ENCODE results near the gene ATF7IP2. TPM values are rescaled to one million over a fixed set of nuclear protein-coding genes. Genes with fewer than 3 reads are reported as not detected.
"Not testable (repeated sequence)": the region's sequence is repeated elsewhere in the genome, so short reads cannot be mapped to it uniquely, and the experiment has no call there.

ATF7IP2 gene, protein sequence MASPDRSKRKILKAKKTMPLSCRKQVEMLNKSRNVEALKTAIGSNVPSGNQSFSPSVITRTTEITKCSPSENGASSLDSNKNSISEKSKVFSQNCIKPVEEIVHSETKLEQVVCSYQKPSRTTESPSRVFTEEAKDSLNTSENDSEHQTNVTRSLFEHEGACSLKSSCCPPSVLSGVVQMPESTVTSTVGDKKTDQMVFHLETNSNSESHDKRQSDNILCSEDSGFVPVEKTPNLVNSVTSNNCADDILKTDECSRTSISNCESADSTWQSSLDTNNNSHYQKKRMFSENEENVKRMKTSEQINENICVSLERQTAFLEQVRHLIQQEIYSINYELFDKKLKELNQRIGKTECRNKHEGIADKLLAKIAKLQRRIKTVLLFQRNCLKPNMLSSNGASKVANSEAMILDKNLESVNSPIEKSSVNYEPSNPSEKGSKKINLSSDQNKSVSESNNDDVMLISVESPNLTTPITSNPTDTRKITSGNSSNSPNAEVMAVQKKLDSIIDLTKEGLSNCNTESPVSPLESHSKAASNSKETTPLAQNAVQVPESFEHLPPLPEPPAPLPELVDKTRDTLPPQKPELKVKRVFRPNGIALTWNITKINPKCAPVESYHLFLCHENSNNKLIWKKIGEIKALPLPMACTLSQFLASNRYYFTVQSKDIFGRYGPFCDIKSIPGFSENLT
- 13.1 TPM for polyA plus RNA-seq (2013, experiment 1 of 4)
- 11.9 TPM for polyA plus RNA-seq (2013, experiment 2 of 4)
- 11.5 TPM for polyA plus RNA-seq (2013, experiment 3 of 4)
- polyA plus RNA-seq (2013, experiment 4 of 4), result 14.9 TPM

DNA sequence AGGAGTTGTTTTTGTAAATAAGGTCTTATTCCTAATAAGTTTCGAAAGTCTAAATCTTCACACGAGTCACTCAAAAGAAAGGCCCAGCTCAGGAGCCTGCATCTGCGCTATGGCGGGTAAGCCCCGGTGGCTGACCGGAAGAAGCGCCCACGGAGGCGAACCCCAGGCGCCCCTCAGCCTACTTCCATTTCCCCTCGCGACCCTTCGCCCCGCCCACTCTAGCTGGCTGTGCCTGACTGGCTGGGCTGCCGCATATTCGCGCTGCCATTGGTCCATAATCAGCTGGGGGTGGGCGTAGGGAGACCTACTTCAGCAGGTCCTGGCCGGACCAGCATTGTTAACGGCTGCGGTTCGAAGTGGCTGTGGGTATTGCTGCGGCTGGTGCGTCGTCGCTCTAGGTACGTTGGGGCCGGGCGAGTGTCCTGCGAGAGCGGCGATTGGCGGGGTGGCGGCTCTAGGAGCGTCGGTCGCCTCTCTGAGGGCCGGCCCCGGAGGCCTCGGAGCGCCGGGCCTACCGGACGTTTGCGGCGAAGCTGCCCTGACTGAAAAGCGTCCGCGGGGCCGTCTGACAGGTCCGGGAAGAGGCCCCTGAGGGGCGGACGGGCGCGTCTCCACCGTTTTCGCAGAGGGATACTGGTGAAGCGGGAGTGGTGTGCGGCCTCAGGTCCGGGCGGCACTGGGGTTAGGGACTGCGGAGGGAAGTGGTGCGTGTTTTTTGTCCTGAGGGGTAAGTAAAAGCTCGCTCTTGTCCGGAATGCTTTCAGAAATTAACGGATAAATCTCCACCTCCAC is at the start of gene ATF7IP2:
Gene ATF7IP2, plus strand, starts transcription at position 337 of the 792 bp plus-strand sequence. CDS start 44,560 bp downstream, outside the sequence.
- 4% methylated on average over 62 to 66 of the region's 66 CpGs for WGBS, 2 experiments
- Histone ChIP-seq H3K27ac (ENCODE audit: insufficient read depth, low read depth, low read length, poor library complexity, severe bottlenecking) (peak within 1 kb of the TSS; percentile 44), H3K9me3 (ENCODE audit: control insufficient read depth, low read length) (no peaks in the 10 kb centered on the region), H3K4me1 (ENCODE audit: control insufficient read depth, insufficient read depth, low read length) (peaks cover 6% of the 10 kb centered on the region), H3K4me3 (ENCODE audit: insufficient read depth, low read depth, low read length) (peak within 1 kb of the TSS; percentile 80), H3K36me3 (ENCODE audit: control insufficient read depth, insufficient read depth, low read length) (no peaks in the 10 kb centered on the region), H3K27me3 (ENCODE audit: control insufficient read depth, insufficient read depth, low read length, poor library complexity, severe bottlenecking) (no peaks in the 10 kb centered on the region)

- no peaks in the 10 kb centered on the region for H3K27me3 ChIP-seq (ENCODE audit: control insufficient read depth, insufficient read depth, low read length, poor library complexity, severe bottlenecking)
- H3K4me1 ChIP-seq (ENCODE audit: control insufficient read depth, insufficient read depth, low read length), result no peaks in the 10 kb centered on the region
- 78 to 93% methylated on average over 2 of the region's 2 CpGs for WGBS, 2 experiments
- H3K4me3 ChIP-seq (ENCODE audit: insufficient read depth, low read depth, low read length), result no peak overlapping the region
- H3K27ac ChIP-seq (ENCODE audit: insufficient read depth, low read depth, low read length, poor library complexity, severe bottlenecking), result no peak overlapping the region
- H3K36me3 ChIP-seq (ENCODE audit: control insufficient read depth, insufficient read depth, low read length), result no peaks in the 10 kb centered on the region
- H3K9me3 ChIP-seq (ENCODE audit: control insufficient read depth, low read length), result no peaks in the 10 kb centered on the region
Measured at GRCh38 chr16:10338426-10338825, 47.4 kb upstream of the ATF7IP2 start.

GRCh38 chr16:10339777-10340732 is 45.8 kb upstream of the ATF7IP2 start:
- WGBS, 2 experiments, result 94% methylated on average over 8 of the region's 8 CpGs
- no peaks in the 10 kb centered on the region for H3K27me3 ChIP-seq (ENCODE audit: control insufficient read depth, insufficient read depth, low read length, poor library complexity, severe bottlenecking)
- no peaks in the 10 kb centered on the region for H3K4me1 ChIP-seq (ENCODE audit: control insufficient read depth, insufficient read depth, low read length)
- no peak overlapping the region for H3K27ac ChIP-seq (ENCODE audit: insufficient read depth, low read depth, low read length, poor library complexity, severe bottlenecking)
- no peak overlapping the region for H3K4me3 ChIP-seq (ENCODE audit: insufficient read depth, low read depth, low read length)
- no peaks in the 10 kb centered on the region for H3K9me3 ChIP-seq (ENCODE audit: control insufficient read depth, low read length)
- H3K36me3 ChIP-seq (ENCODE audit: control insufficient read depth, insufficient read depth, low read length), result no peaks in the 10 kb centered on the region

DNA sequence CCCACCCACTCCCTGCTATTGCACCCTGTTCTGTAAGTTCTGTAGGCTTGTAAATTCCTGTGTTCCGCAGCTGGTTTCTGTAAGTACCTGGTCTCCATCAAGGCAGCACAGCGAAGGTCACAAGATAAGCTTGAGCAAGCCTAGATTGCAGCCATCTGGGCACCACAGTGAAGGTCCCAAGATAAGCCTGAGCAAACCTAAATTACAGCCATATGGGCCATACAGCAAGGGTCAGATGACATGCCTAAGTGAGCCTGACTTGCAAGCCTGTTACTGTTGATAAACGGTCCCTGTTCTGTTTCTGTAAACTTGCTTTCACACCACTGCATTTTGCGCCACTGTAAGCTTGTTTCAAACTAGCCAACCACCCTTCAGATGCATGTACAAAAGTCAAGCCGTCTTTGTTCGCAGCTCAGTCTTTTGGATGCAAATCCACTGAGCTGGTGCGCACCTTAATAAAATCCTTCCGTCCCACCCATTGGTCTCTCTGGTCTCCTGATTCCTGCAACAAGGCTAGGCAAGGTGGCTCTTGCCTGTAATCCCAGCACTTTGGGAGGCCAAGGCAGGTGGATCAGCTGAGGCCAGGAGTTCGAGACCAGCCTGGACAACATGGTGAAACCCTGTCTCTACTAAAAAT is 42.6 kb upstream of the ATF7IP2 start:
- Histone ChIP-seq H3K27me3 (ENCODE audit: control insufficient read depth, insufficient read depth, low read length, poor library complexity, severe bottlenecking) (no peaks in the 10 kb centered on the region), H3K4me1 (ENCODE audit: control insufficient read depth, insufficient read depth, low read length) (no peaks in the 10 kb centered on the region), H3K4me3 (ENCODE audit: insufficient read depth, low read depth, low read length) (no peak overlapping the region), H3K9me3 (ENCODE audit: control insufficient read depth, low read length) (no peaks in the 10 kb centered on the region), H3K27ac (ENCODE audit: insufficient read depth, low read depth, low read length, poor library complexity, severe bottlenecking) (no peak overlapping the region), H3K36me3 (ENCODE audit: control insufficient read depth, insufficient read depth, low read length) (no peaks in the 10 kb centered on the region)
- 93 to 94% methylated on average over 9 of the region's 9 CpGs for WGBS, 2 experiments

DNA sequence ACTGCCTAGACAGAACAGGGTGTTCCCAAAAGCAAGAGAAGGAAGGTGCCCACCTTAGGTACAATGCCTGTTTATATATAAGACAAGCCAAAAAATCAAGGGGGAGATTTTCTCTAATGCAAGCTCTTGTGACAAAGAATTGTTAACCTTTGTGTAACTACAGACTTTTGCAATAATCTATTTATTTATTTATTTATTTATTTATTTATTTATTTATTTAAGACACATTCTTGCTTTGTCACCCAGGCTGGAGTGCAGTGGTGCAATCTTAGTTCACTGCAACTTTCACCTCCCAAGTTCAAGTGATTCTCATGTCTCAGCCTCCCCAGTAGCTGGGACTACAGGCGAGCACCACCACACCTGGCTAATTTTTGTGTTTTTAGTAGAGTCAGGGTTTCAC is 41.2 kb upstream of the ATF7IP2 start:
- H3K27me3 ChIP-seq (ENCODE audit: control insufficient read depth, insufficient read depth, low read length, poor library complexity, severe bottlenecking); H3K36me3 ChIP-seq (ENCODE audit: control insufficient read depth, insufficient read depth, low read length); H3K4me3 ChIP-seq (ENCODE audit: insufficient read depth, low read depth, low read length); H3K27ac ChIP-seq (ENCODE audit: insufficient read depth, low read depth, low read length, poor library complexity, severe bottlenecking); H3K9me3 ChIP-seq (ENCODE audit: control insufficient read depth, low read length); H3K4me1 ChIP-seq (ENCODE audit: control insufficient read depth, insufficient read depth, low read length): not testable (repeated sequence)
- WGBS, 2 experiments, result 81 to 96% methylated on average over 1 of the region's 1 CpG

DNA sequence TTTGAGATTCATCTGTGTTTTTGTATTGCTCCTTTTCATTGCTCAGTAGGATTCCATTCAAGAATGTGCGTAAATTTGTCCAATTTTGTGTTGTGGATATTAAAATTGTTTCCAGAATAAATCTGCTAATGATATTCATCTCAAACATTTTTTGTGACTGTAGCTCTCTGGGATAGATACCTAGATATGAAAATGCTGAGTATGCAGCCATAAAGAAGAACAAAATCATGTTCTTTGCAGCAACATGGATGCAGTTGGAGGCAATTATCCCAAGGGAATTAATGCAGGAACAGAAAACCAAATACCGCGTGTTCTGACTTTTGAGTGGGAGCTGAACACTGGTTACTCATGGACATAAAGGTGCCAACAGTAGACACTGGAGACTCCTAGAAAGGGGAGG is 40.2 kb upstream of the ATF7IP2 start:
- no peaks in the 10 kb centered on the region for H3K4me1 ChIP-seq (ENCODE audit: control insufficient read depth, insufficient read depth, low read length)
- H3K27me3 ChIP-seq (ENCODE audit: control insufficient read depth, insufficient read depth, low read length, poor library complexity, severe bottlenecking), result no peaks in the 10 kb centered on the region
- 90 to 96% methylated on average over 3 of the region's 3 CpGs for WGBS, 2 experiments
- H3K9me3 ChIP-seq (ENCODE audit: control insufficient read depth, low read length), result no peaks in the 10 kb centered on the region
- no peak overlapping the region for H3K4me3 ChIP-seq (ENCODE audit: insufficient read depth, low read depth, low read length)
- H3K27ac ChIP-seq (ENCODE audit: insufficient read depth, low read depth, low read length, poor library complexity, severe bottlenecking), result no peak overlapping the region
- H3K36me3 ChIP-seq (ENCODE audit: control insufficient read depth, insufficient read depth, low read length), result no peaks in the 10 kb centered on the region

- Histone ChIP-seq H3K4me3 (ENCODE audit: insufficient read depth, low read depth, low read length) (no peak overlapping the region), H3K9me3 (ENCODE audit: control insufficient read depth, low read length) (no peaks in the 10 kb centered on the region), H3K27me3 (ENCODE audit: control insufficient read depth, insufficient read depth, low read length, poor library complexity, severe bottlenecking) (no peaks in the 10 kb centered on the region), H3K4me1 (ENCODE audit: control insufficient read depth, insufficient read depth, low read length) (no peaks in the 10 kb centered on the region), H3K27ac (ENCODE audit: insufficient read depth, low read depth, low read length, poor library complexity, severe bottlenecking) (no peak overlapping the region), H3K36me3 (ENCODE audit: control insufficient read depth, insufficient read depth, low read length) (no peaks in the 10 kb centered on the region)
- WGBS, 2 experiments, result 91 to 93% methylated on average over 5 of the region's 5 CpGs
Measured at GRCh38 chr16:10349851-10350250, 36.0 kb upstream of the ATF7IP2 start.

DNA sequence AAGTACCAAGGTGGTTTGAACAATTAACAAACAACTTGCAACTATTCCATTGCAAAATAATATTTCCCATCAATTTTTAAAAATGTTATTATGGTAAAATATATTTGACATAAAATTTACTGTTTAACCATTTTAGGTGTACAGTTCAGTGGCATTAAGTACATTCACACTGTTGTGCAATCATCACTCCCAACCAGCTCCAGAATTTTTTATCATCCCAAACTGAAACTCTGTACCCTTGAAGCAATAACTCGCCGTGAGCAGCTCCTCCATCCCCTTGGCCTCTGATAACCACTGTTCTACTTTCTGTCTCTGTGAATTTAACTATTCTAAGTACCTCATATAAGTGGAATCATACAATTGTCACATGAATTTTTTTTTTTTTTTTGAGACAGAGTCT is 33.6 kb upstream of the ATF7IP2 start:
- Histone ChIP-seq H3K27me3 (ENCODE audit: control insufficient read depth, insufficient read depth, low read length, poor library complexity, severe bottlenecking) (no peaks in the 10 kb centered on the region), H3K4me3 (ENCODE audit: insufficient read depth, low read depth, low read length) (no peak overlapping the region), H3K27ac (ENCODE audit: insufficient read depth, low read depth, low read length, poor library complexity, severe bottlenecking) (no peak overlapping the region), H3K36me3 (ENCODE audit: control insufficient read depth, insufficient read depth, low read length) (no peaks in the 10 kb centered on the region), H3K9me3 (ENCODE audit: control insufficient read depth, low read length) (no peaks in the 10 kb centered on the region), H3K4me1 (ENCODE audit: control insufficient read depth, insufficient read depth, low read length) (no peaks in the 10 kb centered on the region)
- 92 to 100% methylated on average over 2 of the region's 2 CpGs for WGBS, 2 experiments

DNA sequence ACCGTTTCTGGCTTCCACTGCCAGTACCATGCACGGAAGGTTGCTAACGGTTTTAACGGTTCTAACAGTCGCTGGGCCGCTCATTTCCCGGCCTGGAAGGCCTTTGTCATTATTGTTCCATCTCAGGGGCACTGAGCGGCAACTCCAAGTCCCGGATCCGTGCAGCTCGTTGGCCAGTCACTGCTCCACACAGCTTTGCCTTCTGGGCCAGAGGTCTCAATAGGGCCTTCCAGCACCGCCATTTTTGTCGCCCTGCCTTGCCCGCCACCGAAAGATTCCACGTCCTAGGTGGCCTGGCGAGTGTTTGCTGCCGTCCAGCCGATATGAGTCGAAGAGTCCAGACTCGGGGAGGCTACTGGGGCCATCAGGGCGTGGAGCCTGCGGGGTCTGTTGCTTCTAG is 30.3 kb upstream of the ATF7IP2 start:
- Histone ChIP-seq H3K9me3 (ENCODE audit: control insufficient read depth, low read length) (no peaks in the 10 kb centered on the region), H3K4me3 (ENCODE audit: insufficient read depth, low read depth, low read length) (no peak overlapping the region), H3K4me1 (ENCODE audit: control insufficient read depth, insufficient read depth, low read length) (no peaks in the 10 kb centered on the region), H3K27me3 (ENCODE audit: control insufficient read depth, insufficient read depth, low read length, poor library complexity, severe bottlenecking) (no peaks in the 10 kb centered on the region), H3K36me3 (ENCODE audit: control insufficient read depth, insufficient read depth, low read length) (no peaks in the 10 kb centered on the region), H3K27ac (ENCODE audit: insufficient read depth, low read depth, low read length, poor library complexity, severe bottlenecking) (no peak overlapping the region)
- WGBS, 2 experiments, result 95% methylated on average over 23 of the region's 23 CpGs

Data from ectodermal cell (in vitro differentiated cells).